Vagina (tissue), 2 donors: Measurements from ENCODE around the gene CARHSP1.

Source experiments
- POLR2A ChIP-seq, 2 donors: fragments of 450-650 bp; IDR thresholded peaks; one replicate each; pipeline ENCODE4 v1.6.1; 2017; ENCODE audit warnings: antibody characterized with exemption in 2 of 2, mild to moderate bottlenecking in 2 of 2, moderate library complexity in 2 of 2
- POLR2AphosphoS5 ChIP-seq, 2 donors: sonication (generic); formaldehyde crosslinking; IDR thresholded peaks; one replicate each; pipeline ENCODE4 v1.9.0; 2017; ENCODE audit warnings: antibody characterized with exemption in 2 of 2, mild to moderate bottlenecking in 2 of 2, low read depth in 1 of 2; ENCODE audit not compliant: insufficient read depth in 1 of 2
- TF ChIP-seq, protein P1 (sequence below), 3 experiments: fragments of 450-650 bp in 2 of 3; fragments of 200-600 bp in 1 of 3; sonication (generic) in 1 of 3; IDR thresholded peaks; one replicate each; pipeline ENCODE4 v1.5.1; 2017 to 2019; ENCODE audit warnings: antibody characterized with exemption in 3 of 3, mild to moderate bottlenecking in 2 of 3, moderate library complexity in 2 of 3

DNA sequence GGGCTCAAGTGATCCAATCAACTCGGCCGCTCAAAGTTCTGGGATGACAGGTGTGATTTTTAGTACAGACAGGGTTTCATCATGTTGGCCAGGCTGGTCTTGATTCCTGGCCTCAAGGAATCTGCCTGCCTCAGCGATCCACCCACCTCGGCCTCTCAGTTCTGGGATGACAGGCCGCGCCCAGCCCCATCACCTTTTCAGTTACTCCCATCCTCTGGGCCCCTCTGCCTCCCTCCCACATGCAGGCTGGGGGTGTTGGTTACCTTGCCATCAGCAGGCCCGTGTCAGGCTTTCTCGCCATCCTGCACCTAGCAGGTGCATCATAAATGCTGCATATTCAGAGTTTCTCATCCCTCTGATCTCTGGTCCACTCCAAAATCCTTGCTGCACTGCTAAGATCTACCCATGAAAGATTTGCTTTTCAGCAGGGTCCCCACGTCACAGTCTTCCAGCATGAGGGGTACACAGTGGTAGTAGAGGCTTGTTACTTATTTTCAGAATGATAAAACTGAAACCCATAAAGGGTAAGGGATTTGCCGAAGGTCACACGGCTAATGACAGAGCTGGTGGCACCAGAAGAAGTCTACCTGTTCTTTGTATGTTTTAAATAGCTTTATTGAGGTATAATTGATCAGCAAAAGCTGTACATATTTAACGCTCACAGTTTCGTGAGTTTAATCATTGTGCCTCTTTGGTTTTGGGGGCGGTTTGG is 54.6 kb downstream of the CARHSP1 start:
- TF ChIP-seq POLR2A (IDR thresholded peaks at IDR 0.05) = no peak
- no peak for TF ChIP-seq POLR2AphosphoS5 (IDR thresholded peaks at IDR 0.05; ENCODE audit: insufficient read depth in 1 of 2, low read depth in 1 of 2)
- TF ChIP-seq, protein P1, sequence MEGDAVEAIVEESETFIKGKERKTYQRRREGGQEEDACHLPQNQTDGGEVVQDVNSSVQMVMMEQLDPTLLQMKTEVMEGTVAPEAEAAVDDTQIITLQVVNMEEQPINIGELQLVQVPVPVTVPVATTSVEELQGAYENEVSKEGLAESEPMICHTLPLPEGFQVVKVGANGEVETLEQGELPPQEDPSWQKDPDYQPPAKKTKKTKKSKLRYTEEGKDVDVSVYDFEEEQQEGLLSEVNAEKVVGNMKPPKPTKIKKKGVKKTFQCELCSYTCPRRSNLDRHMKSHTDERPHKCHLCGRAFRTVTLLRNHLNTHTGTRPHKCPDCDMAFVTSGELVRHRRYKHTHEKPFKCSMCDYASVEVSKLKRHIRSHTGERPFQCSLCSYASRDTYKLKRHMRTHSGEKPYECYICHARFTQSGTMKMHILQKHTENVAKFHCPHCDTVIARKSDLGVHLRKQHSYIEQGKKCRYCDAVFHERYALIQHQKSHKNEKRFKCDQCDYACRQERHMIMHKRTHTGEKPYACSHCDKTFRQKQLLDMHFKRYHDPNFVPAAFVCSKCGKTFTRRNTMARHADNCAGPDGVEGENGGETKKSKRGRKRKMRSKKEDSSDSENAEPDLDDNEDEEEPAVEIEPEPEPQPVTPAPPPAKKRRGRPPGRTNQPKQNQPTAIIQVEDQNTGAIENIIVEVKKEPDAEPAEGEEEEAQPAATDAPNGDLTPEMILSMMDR (IDR thresholded peaks at IDR 0.05) = no peak
